HG02571 (cell line): Measurements from ENCODE around the gene ADAP1.
"Not testable (repeated sequence)": the region's sequence is repeated elsewhere in the genome, so short reads cannot be mapped to it uniquely, and the experiment has no call there.

Experiments used
- ATAC-seq: cut with Tn5 transposase; IDR thresholded peaks from one replicate; pipeline ENCODE4 v1.9.1; 2021; ENCODE audit warnings: mild to moderate bottlenecking, moderate library complexity; ENCODE audit not compliant: unreplicated experiment

Gene ADAP1

DNA sequence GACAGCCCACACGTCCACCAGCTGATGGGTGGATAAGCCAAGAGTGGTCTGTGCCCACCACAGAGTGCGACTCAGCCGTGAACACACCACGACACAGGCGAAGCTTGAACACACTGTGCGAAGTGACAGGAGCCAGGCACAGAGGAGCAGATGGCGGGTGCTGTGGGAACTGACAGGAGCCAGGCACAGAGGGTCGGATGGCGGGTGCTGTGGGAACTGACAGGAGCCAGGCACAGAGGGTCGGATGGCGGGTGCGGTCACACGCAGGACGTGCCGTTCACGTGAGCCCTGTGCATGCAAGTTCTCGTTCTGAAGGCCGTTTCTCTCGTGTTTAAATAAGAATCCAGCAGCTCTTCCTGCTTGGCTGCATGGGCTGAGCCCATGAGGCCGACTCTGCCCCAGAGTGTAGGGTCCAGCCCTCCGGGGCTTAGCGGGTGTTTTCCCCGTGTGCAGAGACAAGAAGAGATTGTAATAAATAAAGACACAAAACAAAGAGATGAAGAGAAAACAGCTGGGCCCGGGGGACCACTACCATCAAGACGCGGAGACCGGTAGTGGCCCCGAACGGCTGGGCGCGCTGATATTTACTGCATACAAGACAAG lies 5.9 kb upstream of the ADAP1 start:
- ATAC-seq, result no peak

DNA sequence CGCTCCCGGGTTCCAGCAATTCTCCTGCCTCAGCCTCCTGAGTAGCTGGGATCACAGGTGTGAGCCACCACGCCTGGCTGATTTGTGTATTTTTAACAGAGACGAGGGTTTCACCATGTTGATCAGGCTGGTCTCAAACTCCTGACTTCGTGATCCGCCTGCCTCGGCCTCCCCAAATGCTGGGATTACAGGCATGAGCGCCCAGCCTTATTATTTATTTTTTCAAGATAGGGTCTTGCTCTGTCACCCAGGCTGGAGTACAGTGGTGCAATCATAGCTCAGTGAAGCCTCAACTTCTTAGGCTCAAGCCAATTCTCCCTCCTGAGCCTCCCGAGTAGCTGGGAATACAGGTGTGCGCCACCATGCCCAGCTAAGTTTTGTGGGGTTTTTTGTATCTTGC lies 5.3 kb upstream of the ADAP1 start:
- not testable (repeated sequence) for ATAC-seq

DNA sequence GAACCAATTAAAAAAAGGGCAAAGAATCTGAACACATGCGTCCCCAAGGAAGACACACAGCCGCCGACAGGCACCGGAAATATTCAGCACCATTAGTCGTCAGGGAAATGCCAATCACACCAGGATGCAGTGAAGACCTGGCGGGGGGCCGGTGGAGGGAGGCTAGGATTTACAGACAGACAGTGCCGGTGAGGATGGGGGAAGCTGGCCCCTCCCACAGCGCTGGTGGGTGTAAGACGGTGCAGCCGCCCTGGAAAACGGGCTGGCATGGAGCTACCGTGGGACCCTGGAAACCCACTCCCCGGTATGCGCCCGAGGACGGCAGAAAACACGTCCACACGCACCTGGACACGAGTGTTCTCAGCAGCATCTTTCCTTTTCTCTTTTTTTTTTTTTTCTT lies 4.8 kb upstream of the ADAP1 start:
- ATAC-seq, result no peak

- no peak for ATAC-seq
Measured at GRCh38 chr7:958221-959200, 4.0 kb upstream of the ADAP1 start.

DNA sequence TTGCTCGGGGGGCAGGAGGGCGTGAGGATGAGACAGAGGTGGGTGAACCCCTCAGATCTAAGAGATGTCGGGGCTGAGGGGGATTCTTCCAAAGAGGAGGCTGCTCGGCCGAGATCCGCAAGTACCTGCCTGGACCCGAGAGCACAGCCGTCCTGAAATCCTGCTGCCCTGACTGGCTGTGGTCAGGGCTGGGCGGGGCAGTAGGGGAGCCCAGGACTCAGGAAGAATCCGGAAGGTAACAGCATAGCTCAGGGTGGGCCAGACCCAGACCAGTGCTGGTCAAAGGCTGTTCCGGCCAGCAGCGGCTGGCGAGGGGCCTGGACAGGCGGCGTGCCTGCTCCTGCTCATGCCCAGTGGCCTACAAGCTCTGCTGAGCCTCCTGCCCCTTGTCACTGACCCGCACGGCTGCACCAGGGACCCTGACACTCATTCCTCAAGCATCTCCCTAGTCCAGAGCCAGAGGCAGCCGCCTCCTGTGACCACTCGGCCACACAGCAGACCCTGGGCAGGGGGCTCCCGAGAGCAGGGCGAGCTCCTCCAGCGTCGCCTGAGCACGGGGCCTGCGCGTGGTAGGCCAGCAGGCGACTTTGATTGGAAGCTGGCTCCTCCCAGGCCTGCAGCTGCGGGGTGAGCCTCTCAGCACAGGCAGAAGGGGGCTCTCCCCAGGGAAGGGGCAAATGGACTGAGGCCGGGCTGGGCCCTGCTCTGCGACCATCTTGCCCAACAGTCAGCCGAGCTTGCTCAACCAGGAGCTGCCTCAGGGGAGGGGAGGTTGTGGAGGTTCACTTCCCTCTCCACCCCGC lies 3.1 kb upstream of the ADAP1 start:
- ATAC-seq, result no peak

GRCh38 chr7:956031-956430 lies 1.6 kb upstream of the ADAP1 start:
- ATAC-seq, result no peak

DNA sequence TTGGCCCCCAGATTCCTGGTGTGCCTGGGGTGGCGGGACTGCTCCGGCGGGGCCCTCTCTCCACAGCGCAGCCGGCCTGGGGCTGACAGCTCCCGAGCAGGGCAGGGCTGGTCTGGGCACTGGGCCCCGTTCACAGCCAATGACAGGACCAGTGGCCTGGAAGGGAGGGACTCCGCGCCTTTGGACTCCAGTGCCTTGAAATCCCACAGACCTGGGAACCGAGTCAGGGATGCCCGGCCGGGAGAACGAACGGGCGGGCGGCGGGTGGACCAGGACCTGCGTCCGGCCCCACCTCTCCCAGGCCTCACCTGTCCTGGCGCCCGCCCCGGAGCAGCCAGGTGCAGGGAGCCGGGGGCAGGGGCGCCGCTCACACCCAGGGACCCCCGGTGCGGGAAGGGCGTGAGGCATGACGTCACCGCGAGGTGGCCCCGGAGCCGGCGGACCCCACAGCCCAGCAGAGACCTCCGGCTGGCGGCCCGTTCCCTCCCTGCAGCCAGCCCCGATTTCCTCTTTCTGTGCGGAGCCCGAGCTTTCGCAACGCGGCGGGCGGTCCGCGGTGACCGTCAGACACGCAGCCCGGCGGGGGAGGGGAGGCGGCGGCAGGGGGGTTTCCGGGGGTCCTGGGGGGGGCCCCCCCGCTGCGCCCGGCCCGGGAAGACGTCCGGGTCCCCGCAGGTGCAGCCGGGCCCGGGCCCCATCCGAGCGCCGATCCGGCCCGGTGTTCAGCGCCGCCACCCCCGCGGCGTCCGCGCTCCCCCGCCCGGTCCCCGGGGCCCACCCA lies 743 bp downstream of the ADAP1 start:
- ATAC-seq, result no peak

GRCh38 chr7:952548-953441 lies 1.7 kb downstream of the ADAP1 start:
- no peak for ATAC-seq

DNA sequence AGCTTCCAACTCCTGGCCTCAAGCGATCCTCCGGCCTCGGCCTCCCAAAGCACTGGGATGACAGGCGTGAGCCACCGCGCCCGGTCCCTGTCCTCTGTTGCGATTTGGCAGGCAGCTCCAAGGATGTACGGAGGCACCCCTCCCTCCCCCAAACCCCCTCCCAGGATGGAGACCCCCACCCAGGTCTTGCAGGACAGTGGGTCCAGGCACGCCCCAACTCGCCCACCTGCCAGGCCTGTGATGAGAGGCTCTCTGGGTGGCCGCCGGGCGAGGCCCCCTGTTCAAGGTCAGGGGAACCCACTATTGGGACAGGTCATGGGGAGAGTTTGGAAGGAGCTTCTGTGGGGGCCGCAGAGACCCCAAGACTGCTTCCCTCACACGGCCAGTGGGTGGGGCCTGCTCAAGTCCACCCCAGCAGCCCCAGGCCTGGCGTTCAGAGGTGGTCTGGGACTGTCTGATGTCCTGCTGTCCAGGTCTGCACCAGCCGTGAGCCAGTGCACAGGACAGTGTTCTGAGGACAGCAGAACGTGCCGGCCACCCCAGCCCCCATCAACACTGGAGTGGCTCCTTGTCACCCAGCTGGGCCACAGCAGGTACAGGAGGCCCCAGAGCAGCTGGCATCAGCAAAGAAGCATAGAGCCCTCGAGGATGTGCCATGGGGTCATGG lies 2.5 kb downstream of the ADAP1 start:
- no peak for ATAC-seq

GRCh38 chr7:949021-949934 lies 5.2 kb downstream of the ADAP1 start:
- ATAC-seq, result no peak

DNA sequence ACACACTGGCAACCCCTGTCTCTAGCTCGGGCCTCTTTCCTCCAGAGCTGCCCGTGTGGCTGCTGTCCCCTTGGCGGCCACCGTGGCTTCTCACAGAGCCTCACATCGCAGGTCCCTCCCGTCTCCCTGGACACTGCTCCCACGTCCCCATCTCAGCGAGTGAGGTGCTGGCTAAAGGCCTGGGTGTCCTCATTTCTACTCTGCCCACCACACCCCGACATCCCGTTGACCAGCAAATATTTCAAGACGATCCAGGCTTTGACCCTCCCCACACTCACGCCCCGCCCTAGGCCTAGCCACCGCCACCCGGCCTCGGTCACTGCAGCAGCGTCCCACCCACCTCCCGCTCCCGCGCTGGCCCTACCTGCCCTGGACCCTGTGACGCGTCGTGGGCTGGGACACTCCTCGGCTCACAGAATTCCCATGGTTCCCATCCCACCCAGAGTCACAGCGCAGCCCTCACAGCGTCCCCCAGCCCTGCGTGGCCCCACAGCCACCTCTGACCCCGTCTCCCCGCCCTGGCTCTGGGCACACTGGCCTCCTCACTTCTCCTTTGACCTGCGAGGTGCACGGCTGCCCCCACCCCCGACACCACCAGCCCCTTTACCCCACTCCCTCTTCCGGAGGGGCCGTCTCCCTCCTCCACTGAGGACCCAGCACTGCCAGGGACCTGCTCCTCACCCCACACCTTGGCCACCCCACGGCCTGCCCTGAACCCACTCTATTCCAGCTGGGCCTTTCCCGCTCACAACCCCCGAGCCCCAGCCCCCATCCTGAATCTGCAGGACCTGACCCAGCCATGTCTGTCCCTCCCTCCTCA lies 6.9 kb downstream of the ADAP1 start:
- ATAC-seq, result no peak

DNA sequence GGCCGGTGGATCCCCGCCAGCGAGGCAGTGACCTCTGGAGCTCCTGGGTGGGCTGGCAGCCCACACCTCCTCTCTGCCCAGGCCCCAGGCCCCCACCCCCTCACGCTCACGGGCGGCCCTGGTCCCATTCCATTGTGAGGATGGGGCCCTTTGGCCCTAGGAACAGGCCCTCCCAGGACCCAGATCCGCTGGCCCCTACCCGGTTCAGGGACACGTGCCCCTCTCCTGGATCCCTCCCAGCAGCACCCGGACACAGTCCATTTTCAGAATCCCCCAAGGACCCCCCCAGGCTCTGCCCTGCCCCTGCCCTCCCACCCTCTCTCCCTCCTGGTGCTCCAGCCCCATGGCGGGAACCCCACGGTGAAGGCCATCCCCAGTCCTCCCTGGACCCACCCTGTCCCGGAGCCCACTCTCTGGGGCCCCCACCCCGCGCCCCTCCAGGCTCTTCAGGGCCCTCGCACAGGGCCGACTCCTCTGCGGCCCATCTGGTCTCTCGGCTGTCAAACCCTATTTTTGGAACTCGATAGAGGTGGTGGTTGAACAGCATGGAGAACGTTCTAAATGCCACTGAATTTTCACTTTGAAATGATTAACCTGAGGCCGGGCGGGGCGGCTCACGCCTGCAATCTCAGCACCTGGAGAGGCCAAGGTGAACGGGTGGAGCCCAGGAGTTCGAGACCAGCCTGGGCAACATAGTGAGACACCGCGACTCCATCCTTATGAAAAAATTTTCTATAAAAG lies 8.1 kb downstream of the ADAP1 start:
- no peak for ATAC-seq

GRCh38 chr7:945556-946255 lies 8.8 kb downstream of the ADAP1 start:
- no peak for ATAC-seq

GRCh38 chr7:945147-945555 lies 9.3 kb downstream of the ADAP1 start:
- ATAC-seq, result no peak

DNA sequence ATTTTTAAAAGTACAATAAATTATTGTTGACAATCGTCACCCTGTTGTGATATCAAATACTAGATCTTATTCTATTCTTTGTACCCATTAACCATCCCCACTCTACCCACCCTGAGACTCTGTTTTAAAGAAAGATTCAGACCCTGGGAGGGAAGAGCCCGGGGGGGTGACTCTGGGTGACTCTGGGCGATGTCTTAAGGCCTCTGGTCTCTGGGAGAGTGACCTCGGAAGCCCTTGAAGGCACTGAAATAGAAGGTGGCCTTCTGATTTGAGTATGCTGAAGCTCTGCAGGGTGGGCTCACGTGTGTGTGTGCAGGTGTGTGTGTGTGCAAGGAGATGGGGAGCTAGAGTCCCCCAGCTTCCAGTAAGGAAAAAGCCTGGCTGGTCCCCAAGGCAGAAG lies 9.7 kb downstream of the ADAP1 start:
- no peak for ATAC-seq

DNA sequence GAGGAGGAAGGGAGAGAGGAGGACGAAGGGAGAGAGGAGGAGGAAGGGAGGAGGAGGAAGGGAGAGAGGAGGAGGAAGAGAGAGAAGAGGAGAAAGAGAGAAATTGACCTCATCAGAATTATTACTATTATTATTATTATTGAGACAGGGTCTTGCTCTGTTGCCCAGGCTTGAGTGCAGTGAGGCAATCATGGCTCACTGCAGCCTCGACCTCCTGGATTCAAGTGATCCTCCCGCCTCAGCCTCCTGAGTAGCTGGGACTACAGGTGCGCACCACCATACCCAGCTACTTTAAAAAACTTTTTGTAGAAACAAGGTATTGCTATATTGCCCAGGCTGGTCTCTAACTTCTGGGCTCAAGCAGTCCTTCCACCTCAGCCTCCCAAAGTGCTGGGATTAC lies 10.7 kb downstream of the ADAP1 start:
- not testable (repeated sequence) for ATAC-seq
